ENCODE data around the gene TMED6. TPM values are rescaled to one million over a fixed set of nuclear protein-coding genes. Genes with fewer than 3 reads are reported as not detected.
"Not testable (repeated sequence)": the region's sequence is repeated elsewhere in the genome, so short reads cannot be mapped to it uniquely, and the experiment has no call there.

TMED6 gene
- total RNA-seq, 1 experiment from 2014 or later: 0.72 TPM

- ATAC-seq: no peak
- no peak for DNase-seq (ENCODE audit: low spot score)
- Mint-ChIP-seq H3K27me3 (ENCODE audit: low read depth) (no peaks in the 10 kb centered on the region), H3K9me3 (no peaks in the 10 kb centered on the region), H3K4me3 (no peak overlapping the region), H3K4me1 (no peaks in the 10 kb centered on the region), H3K27ac (no peak overlapping the region), H3K36me3 (peaks cover 16% of the 10 kb centered on the region)
- TF ChIP-seq, protein P1, sequence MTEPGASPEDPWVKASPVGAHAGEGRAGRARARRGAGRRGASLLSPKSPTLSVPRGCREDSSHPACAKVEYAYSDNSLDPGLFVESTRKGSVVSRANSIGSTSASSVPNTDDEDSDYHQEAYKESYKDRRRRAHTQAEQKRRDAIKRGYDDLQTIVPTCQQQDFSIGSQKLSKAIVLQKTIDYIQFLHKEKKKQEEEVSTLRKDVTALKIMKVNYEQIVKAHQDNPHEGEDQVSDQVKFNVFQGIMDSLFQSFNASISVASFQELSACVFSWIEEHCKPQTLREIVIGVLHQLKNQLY (CRISPR knock-in tag; IDR thresholded peaks at IDR 0.05): no peak
- no peak for TF ChIP-seq ZNF512 (CRISPR knock-in tag; IDR thresholded peaks at IDR 0.05; ENCODE audit: borderline replicate concordance)
- no peak for TF ChIP-seq KAT7 (CRISPR knock-in tag; IDR thresholded peaks at IDR 0.05; ENCODE audit: borderline replicate concordance)
- no peak for TF ChIP-seq GRHL2 (CRISPR knock-in tag; IDR thresholded peaks at IDR 0.05; ENCODE audit: insufficient replicate concordance, severe bottlenecking)
- no peak for TF ChIP-seq GABPB1 (CRISPR knock-in tag; IDR thresholded peaks at IDR 0.05)
- no peak for TF ChIP-seq RORB (CRISPR knock-in tag; IDR thresholded peaks at IDR 0.05)
- TF ChIP-seq E2F4 (CRISPR knock-in tag; IDR thresholded peaks at IDR 0.05; ENCODE audit: borderline replicate concordance, low read depth): no peak
- ChIA-PET POLR2A (no interaction called here), CTCF (no interaction called here)
Observed at GRCh38 chr16:69298261-69298660, 53.3 kb downstream of the TMED6 start.

GRCh38 chr16:69296771-69297170 is 54.8 kb downstream of the TMED6 start:
- POLR2A ChIA-PET; H3K27ac Mint-ChIP-seq; H3K9me3 Mint-ChIP-seq; H3K4me1 Mint-ChIP-seq; H3K27me3 Mint-ChIP-seq (ENCODE audit: low read depth); H3K4me3 Mint-ChIP-seq; ATAC-seq; DNase-seq (ENCODE audit: low spot score): not testable (repeated sequence)
- peaks cover 16% of the 10 kb centered on the region for H3K36me3 Mint-ChIP-seq
- CTCF ChIA-PET: interaction anchor here (1.5 kb wide), 1 partner anchor 9 kb away, joined by 4 read pairs; no protein-coding TSS in a partner anchor

- Mint-ChIP-seq H3K36me3 (peaks cover 3% of the 10 kb centered on the region; the same call in 1 of the 2 replicates), H3K4me3 (no peak overlapping the region), H3K9me3 (no peaks in the 10 kb centered on the region), H3K27ac (no peak overlapping the region), H3K27me3 (ENCODE audit: low read depth) (no peaks in the 10 kb centered on the region), H3K4me1 (no peaks in the 10 kb centered on the region)
- CTCF ChIA-PET: no interaction called here
- ATAC-seq (no peak), DNase-seq (ENCODE audit: low spot score) (no peak)
- POLR2A ChIA-PET: no interaction called here
- TF ChIP-seq, protein P1 (CRISPR knock-in tag; IDR thresholded peaks at IDR 0.05): no peak
- TF ChIP-seq ZNF532 (CRISPR knock-in tag; IDR thresholded peaks at IDR 0.05; ENCODE audit: borderline replicate concordance): no peak
- no peak for TF ChIP-seq ZNF423 (CRISPR knock-in tag; IDR thresholded peaks at IDR 0.05)
- TF ChIP-seq SMAD4 (CRISPR knock-in tag; IDR thresholded peaks at IDR 0.05): no peak
- no peak for TF ChIP-seq FOXP1 (CRISPR knock-in tag; IDR thresholded peaks at IDR 0.05; ENCODE audit: borderline replicate concordance)
- TF ChIP-seq JAZF1 (CRISPR knock-in tag; IDR thresholded peaks at IDR 0.05): no peak
- no peak for TF ChIP-seq FOXJ3 (CRISPR knock-in tag; IDR thresholded peaks at IDR 0.05; ENCODE audit: borderline replicate concordance)
- no peak for TF ChIP-seq ZNF425 (CRISPR knock-in tag; conservative IDR thresholded peaks at IDR 0.05)
- TF ChIP-seq, protein P2, sequence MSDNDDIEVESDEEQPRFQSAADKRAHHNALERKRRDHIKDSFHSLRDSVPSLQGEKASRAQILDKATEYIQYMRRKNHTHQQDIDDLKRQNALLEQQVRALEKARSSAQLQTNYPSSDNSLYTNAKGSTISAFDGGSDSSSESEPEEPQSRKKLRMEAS (CRISPR knock-in tag; IDR thresholded peaks at IDR 0.05): no peak
- TF ChIP-seq NFE2L1 (CRISPR knock-in tag; IDR thresholded peaks at IDR 0.05): no peak
- no peak for TF ChIP-seq ESRRA (CRISPR knock-in tag; IDR thresholded peaks at IDR 0.05; ENCODE audit: borderline replicate concordance)
- TF ChIP-seq NFYB (CRISPR knock-in tag; conservative IDR thresholded peaks at IDR 0.05; ENCODE audit: low read depth): no peak
- TF ChIP-seq, protein P3, sequence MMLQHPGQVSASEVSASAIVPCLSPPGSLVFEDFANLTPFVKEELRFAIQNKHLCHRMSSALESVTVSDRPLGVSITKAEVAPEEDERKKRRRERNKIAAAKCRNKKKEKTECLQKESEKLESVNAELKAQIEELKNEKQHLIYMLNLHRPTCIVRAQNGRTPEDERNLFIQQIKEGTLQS (CRISPR knock-in tag; conservative IDR thresholded peaks at IDR 0.05): no peak
Observed at GRCh38 chr16:69294051-69294450, 57.5 kb downstream of the TMED6 start.

Data from WTC11 (cell line).